ENCODE data around the gene JAKMIP2. TPM values are rescaled to one million over a fixed set of nuclear protein-coding genes. Genes with fewer than 3 reads are reported as not detected.
"Not testable (repeated sequence)": the region's sequence is repeated elsewhere in the genome, so short reads cannot be mapped to it uniquely, and the experiment has no call there.

The JAKMIP2 gene
- total RNA-seq, 2 donors from 2014 or later = 2.4 to 4.3 TPM

GRCh38 chr5:147555176-147555575 lies 227.4 kb downstream of the JAKMIP2 start:
- no peak overlapping the region for H3K4me3 Mint-ChIP-seq
- ATAC-seq (replicated peaks) = no peak
- no peak overlapping the region for H3K27ac Mint-ChIP-seq
- H3K9me3 Mint-ChIP-seq = peaks cover 3% of the 10 kb centered on the region
- H3K4me1 Mint-ChIP-seq = no peaks in the 10 kb centered on the region
- peaks cover 6% of the 10 kb centered on the region for H3K27me3 Mint-ChIP-seq
- H3K36me3 Mint-ChIP-seq (ENCODE audit: low read depth) = no peaks in the 10 kb centered on the region

GRCh38 chr5:147554261-147554817 lies 228.2 kb downstream of the JAKMIP2 start:
- Mint-ChIP-seq H3K27me3 (peaks cover 9% of the 10 kb centered on the region), H3K36me3 (ENCODE audit: low read depth) (no peaks in the 10 kb centered on the region), H3K9me3 (peaks cover 10% of the 10 kb centered on the region), H3K4me1 (no peaks in the 10 kb centered on the region), H3K4me3 (no peak overlapping the region), H3K27ac (no peak overlapping the region)
- ATAC-seq (replicated peaks) = no peak

- not testable (repeated sequence) for H3K4me3 Mint-ChIP-seq; H3K27ac Mint-ChIP-seq; H3K36me3 Mint-ChIP-seq (ENCODE audit: low read depth); ATAC-seq (replicated peaks); H3K4me1 Mint-ChIP-seq
- Mint-ChIP-seq H3K9me3 (peaks cover 11% of the 10 kb centered on the region), H3K27me3 (peaks cover 10% of the 10 kb centered on the region)
These were observed 228.7 kb downstream of the JAKMIP2 start for GRCh38 chr5:147553817-147554216.

GRCh38 chr5:147552897-147553296 lies 229.6 kb downstream of the JAKMIP2 start:
- Mint-ChIP-seq H3K9me3 (peaks cover 11% of the 10 kb centered on the region), H3K36me3 (ENCODE audit: low read depth) (no peaks in the 10 kb centered on the region), H3K27me3 (peaks cover 10% of the 10 kb centered on the region), H3K4me1 (no peaks in the 10 kb centered on the region), H3K27ac (no peak overlapping the region), H3K4me3 (no peak overlapping the region)
- no peak for ATAC-seq (replicated peaks)

GRCh38 chr5:147551677-147552076 lies 230.9 kb downstream of the JAKMIP2 start:
- Mint-ChIP-seq H3K4me3 (no peak overlapping the region), H3K4me1 (no peaks in the 10 kb centered on the region), H3K27ac (no peak overlapping the region), H3K9me3 (peaks cover 11% of the 10 kb centered on the region), H3K36me3 (ENCODE audit: low read depth) (no peaks in the 10 kb centered on the region), H3K27me3 (peaks cover 10% of the 10 kb centered on the region)
- ATAC-seq (replicated peaks) = no peak

- Mint-ChIP-seq H3K4me1 (no peaks in the 10 kb centered on the region), H3K9me3 (peaks cover 11% of the 10 kb centered on the region), H3K27me3 (peaks cover 14% of the 10 kb centered on the region), H3K27ac (no peak overlapping the region), H3K36me3 (ENCODE audit: low read depth) (no peaks in the 10 kb centered on the region), H3K4me3 (no peak overlapping the region)
- ATAC-seq (replicated peaks) = no peak
These were observed 234.8 kb downstream of the JAKMIP2 start for GRCh38 chr5:147547730-147548129.

- Mint-ChIP-seq H3K27ac (no peak overlapping the region), H3K36me3 (ENCODE audit: low read depth) (no peaks in the 10 kb centered on the region), H3K4me3 (no peak overlapping the region), H3K4me1 (no peaks in the 10 kb centered on the region), H3K27me3 (peaks cover 17% of the 10 kb centered on the region), H3K9me3 (peaks cover 4% of the 10 kb centered on the region)
- no peak for ATAC-seq (replicated peaks)
These were observed 238.0 kb downstream of the JAKMIP2 start for GRCh38 chr5:147544556-147544955.

- Mint-ChIP-seq H3K27ac (no peak overlapping the region), H3K27me3 (peaks cover 3% of the 10 kb centered on the region), H3K36me3 (ENCODE audit: low read depth) (no peaks in the 10 kb centered on the region)
These were observed 243.5 kb downstream of the JAKMIP2 start for GRCh38 chr5:147539053-147539452.

GRCh38 chr5:147538236-147538635 lies 244.3 kb downstream of the JAKMIP2 start:
- ATAC-seq (replicated peaks) = no peak
- H3K27me3 Mint-ChIP-seq = peaks cover 3% of the 10 kb centered on the region
- H3K4me1 Mint-ChIP-seq = no peaks in the 10 kb centered on the region

More at GRCh38 chr5:147539053-147539452, 243.5 kb downstream of the JAKMIP2 start:
- no peak overlapping the region for H3K4me3 Mint-ChIP-seq
- ATAC-seq (replicated peaks) = no peak
- no peaks in the 10 kb centered on the region for H3K4me1 Mint-ChIP-seq
- no peaks in the 10 kb centered on the region for H3K9me3 Mint-ChIP-seq

More at GRCh38 chr5:147538236-147538635, 244.3 kb downstream of the JAKMIP2 start:
- H3K27ac Mint-ChIP-seq = no peak overlapping the region
- H3K4me3 Mint-ChIP-seq = no peak overlapping the region
- no peaks in the 10 kb centered on the region for H3K36me3 Mint-ChIP-seq (ENCODE audit: low read depth)
- no peaks in the 10 kb centered on the region for H3K9me3 Mint-ChIP-seq

Other genes starting within 250 kb of the JAKMIP2 start
- not detected for gene SPINK1, start 48.9 kb upstream of the JAKMIP2 start, total RNA-seq
- gene SCGB3A2, start 96.0 kb upstream of the JAKMIP2 start, total RNA-seq = not detected
- not detected for gene C5orf46, start 123.8 kb upstream of the JAKMIP2 start, total RNA-seq

Data from activated T-helper 17 cell treated with anti-CD3 and anti-CD28 coated beads, Interleukin-2, amount 50 U/mL, for 72 hours (primary cell).